ENCODE measurements around the gene PPIF. TPM values are rescaled to one million over a fixed set of nuclear protein-coding genes. Genes with fewer than 3 reads are reported as not detected.

PPIF gene
- total and polyA plus RNA-seq, 2 of the 13 experiments (the other 11 are each of a cell fraction or from before 2014, with no cell fraction given): 147 to 157 TPM

DNA sequence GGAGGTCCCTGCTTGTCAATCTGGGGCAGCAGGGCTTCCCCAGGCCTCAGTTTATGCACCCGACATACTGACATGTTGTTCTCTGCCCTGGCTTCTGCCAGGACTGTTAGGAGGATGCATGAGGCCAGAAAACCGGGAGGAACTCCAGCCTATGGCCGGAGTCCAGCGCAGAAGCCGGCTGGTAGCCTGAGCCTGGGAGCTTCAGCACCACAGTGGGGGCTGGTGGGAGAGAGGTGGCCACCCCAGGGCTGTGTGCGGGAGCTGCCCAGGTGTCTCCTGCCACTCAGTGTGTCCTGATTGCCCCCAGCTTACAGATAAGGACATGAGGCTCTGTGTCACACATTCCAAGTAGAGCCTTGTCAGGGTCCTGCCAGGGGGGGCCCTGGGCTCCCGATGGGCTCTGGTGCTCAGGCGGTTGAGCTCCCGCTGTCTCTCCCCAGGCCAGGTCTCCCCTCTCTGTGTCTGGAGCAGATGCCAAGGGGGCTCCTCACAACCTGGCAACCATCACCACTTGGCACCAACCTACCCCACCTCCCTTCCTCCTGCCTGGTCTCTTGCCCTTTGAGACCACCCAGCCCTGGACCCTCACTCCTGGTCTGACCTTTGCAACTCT lies 32.3 kb downstream of the PPIF start (continued):
- TF ChIP-seq, protein P1, sequence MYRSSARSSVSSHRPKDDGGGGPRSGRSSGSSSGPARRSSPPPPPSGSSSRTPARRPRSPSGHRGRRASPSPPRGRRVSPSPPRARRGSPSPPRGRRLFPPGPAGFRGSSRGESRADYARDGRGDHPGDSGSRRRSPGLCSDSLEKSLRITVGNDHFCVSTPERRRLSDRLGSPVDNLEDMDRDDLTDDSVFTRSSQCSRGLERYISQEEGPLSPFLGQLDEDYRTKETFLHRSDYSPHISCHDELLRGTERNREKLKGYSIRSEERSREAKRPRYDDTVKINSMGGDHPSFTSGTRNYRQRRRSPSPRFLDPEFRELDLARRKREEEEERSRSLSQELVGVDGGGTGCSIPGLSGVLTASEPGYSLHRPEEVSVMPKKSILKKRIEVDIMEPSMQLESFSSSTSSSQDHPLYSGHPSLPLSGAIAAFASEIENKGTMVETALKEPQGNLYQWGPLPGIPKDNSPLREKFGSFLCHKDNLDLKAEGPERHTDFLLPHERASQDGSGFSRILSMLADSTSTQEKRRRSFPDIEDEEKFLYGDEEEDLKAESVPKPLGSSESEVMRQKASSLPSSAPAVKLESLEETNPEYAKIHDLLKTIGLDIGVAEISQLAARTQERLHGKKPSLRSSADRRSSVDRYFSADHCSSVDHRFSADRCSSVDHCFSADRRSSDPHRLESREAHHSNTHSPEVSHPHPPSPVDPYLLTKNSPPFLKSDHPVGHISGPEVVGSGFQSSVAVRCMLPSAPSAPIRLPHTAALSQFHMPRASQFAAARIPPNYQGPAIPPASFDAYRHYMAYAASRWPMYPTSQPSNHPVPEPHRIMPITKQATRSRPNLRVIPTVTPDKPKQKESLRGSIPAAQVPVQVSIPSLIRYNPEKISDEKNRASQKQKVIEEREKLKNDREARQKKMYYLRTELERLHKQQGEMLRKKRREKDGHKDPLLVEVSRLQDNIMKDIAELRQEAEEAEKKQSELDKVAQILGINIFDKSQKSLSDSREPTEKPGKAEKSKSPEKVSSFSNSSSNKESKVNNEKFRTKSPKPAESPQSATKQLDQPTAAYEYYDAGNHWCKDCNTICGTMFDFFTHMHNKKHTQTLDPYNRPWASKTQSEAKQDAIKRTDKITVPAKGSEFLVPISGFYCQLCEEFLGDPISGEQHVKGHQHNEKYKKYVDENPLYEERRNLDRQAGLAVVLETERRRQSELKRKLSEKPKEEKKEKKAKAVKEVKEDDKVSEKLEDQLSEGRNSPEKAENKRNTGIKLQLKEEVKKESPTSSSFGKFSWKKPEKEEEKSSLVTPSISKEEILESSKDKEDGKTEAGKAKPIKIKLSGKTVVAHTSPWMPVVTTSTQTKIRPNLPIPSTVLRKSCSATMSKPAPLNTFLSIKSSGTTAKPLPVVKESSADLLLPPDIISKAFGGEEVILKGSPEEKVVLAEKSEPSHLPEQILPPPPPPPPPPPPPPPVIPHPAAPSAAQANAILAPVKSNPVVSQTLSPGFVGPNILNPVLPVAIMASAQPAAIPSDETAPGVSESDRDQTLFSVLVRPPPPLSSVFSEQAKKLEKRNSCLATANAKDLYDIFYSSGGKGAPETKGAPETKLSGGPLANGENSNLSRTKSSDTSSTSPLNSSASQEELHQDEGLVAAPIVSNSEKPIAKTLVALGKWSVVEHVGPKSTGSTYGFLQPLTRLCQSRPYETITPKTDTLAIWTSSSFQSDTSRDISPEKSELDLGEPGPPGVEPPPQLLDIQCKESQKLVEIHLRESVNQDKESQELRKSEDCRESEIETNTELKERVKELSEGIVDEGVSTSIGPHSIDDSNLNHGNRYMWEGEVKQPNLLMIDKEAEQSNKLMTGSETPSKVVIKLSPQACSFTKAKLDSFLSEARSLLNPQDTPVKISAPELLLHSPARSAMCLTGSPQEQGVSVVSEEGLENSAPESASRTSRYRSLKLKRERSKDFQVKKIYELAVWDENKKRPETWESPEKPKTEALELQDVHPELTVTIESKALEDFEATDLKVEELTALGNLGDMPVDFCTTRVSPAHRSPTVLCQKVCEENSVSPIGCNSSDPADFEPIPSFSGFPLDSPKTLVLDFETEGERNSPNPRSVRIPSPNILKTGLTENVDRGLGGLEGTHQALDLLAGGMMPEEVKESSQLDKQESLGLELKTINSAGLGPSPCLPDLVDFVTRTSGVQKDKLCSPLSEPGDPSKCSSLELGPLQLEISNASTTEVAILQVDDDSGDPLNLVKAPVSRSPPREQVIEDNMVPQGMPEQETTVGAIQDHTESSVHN (CRISPR knock-in tag; IDR thresholded peaks at IDR 0.05): 0 out of 2 replicates have a peak, but pooled peaks have one; percentile 14
- TF ChIP-seq FOSL2 (CRISPR knock-in tag; IDR thresholded peaks at IDR 0.05) (no peak), AGO1 (IDR thresholded peaks at IDR 0.05; ENCODE audit: low read depth, low read length, poor library complexity, severe bottlenecking) (peak; percentile 32), ZNF557 (CRISPR knock-in tag; IDR thresholded peaks at IDR 0.05) (no peak), ZNF569 (CRISPR knock-in tag; IDR thresholded peaks at IDR 0.05; ENCODE audit: borderline replicate concordance) (no peak), RXRA (CRISPR knock-in tag; IDR thresholded peaks at IDR 0.05) (no peak), TEAD3 (CRISPR knock-in tag; optimal IDR thresholded peaks at IDR 0.05; ENCODE audit: borderline replicate concordance) (peak; percentile 45), RBM22 (optimal IDR thresholded peaks at IDR 0.05; ENCODE audit: low read length) (no peak), ZFP36 (IDR thresholded peaks at IDR 0.05; ENCODE audit: borderline replicate concordance, low read depth, low read length, partially characterized antibody) (no peak), MYC (CRISPR knock-in tag; IDR thresholded peaks at IDR 0.05; ENCODE audit: borderline replicate concordance) (no peak), NR3C1 (CRISPR knock-in tag; IDR thresholded peaks at IDR 0.05) (no peak)
- TF ChIP-seq, protein P2, sequence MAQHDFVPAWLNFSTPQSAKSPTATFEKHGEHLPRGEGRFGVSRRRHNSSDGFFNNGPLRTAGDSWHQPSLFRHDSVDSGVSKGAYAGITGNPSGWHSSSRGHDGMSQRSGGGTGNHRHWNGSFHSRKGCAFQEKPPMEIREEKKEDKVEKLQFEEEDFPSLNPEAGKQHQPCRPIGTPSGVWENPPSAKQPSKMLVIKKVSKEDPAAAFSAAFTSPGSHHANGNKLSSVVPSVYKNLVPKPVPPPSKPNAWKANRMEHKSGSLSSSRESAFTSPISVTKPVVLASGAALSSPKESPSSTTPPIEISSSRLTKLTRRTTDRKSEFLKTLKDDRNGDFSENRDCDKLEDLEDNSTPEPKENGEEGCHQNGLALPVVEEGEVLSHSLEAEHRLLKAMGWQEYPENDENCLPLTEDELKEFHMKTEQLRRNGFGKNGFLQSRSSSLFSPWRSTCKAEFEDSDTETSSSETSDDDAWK (CRISPR knock-in tag; IDR thresholded peaks at IDR 0.05): no peak
- TF ChIP-seq, protein P3, sequence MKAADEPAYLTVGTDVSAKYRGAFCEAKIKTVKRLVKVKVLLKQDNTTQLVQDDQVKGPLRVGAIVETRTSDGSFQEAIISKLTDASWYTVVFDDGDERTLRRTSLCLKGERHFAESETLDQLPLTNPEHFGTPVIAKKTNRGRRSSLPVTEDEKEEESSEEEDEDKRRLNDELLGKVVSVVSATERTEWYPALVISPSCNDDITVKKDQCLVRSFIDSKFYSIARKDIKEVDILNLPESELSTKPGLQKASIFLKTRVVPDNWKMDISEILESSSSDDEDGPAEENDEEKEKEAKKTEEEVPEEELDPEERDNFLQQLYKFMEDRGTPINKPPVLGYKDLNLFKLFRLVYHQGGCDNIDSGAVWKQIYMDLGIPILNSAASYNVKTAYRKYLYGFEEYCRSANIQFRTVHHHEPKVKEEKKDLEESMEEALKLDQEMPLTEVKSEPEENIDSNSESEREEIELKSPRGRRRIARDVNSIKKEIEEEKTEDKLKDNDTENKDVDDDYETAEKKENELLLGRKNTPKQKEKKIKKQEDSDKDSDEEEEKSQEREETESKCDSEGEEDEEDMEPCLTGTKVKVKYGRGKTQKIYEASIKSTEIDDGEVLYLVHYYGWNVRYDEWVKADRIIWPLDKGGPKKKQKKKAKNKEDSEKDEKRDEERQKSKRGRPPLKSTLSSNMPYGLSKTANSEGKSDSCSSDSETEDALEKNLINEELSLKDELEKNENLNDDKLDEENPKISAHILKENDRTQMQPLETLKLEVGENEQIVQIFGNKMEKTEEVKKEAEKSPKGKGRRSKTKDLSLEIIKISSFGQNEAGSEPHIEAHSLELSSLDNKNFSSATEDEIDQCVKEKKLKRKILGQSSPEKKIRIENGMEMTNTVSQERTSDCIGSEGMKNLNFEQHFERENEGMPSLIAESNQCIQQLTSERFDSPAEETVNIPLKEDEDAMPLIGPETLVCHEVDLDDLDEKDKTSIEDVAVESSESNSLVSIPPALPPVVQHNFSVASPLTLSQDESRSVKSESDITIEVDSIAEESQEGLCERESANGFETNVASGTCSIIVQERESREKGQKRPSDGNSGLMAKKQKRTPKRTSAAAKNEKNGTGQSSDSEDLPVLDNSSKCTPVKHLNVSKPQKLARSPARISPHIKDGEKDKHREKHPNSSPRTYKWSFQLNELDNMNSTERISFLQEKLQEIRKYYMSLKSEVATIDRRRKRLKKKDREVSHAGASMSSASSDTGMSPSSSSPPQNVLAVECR (CRISPR knock-in tag; IDR thresholded peaks at IDR 0.05; ENCODE audit: borderline replicate concordance): no peak
- TF ChIP-seq, protein P4, sequence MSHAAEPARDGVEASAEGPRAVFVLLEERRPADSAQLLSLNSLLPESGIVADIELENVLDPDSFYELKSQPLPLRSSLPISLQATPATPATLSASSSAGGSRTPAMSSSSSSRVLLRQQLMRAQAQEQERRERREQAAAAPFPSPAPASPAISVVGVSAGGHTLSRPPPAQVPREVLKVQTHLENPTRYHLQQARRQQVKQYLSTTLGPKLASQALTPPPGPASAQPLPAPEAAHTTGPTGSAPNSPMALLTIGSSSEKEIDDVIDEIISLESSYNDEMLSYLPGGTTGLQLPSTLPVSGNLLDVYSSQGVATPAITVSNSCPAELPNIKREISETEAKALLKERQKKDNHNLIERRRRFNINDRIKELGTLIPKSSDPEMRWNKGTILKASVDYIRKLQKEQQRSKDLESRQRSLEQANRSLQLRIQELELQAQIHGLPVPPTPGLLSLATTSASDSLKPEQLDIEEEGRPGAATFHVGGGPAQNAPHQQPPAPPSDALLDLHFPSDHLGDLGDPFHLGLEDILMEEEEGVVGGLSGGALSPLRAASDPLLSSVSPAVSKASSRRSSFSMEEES (CRISPR knock-in tag; IDR thresholded peaks at IDR 0.05): no peak

Measured in HepG2 (cell line).